GM06990 (cell line): ENCODE data around the gene KIF26B.

Experiments
- DNase-seq: peaks from one replicate; pipeline ENCODE4 v3.0.0-alpha.2; 2011; ENCODE audit not compliant: insufficient read length; ENCODE audit errors: extremely low read depth
- H3K27me3 ChIP-seq: replicated peaks from 2 replicates; pipeline ENCODE4 v1.6.0; 2011; ENCODE audit warnings: low read length; ENCODE audit not compliant: control insufficient read depth, insufficient read depth
- H3K36me3 ChIP-seq: 2 replicates; pipeline ENCODE4 v1.5.1; 2011; ENCODE audit warnings: low read length; ENCODE audit not compliant: control insufficient read depth, insufficient read depth
- H3K4me3 ChIP-seq: replicated peaks from 2 replicates; pipeline ENCODE4 v1.5.1; 2011; ENCODE audit warnings: low read depth, mild to moderate bottlenecking, control low read depth, low read length
- TF ChIP-seq, protein P1 (sequence below): IDR thresholded peaks from 2 replicates; pipeline ENCODE4 v1.5.1; 2011; ENCODE audit warnings: low read length, control low read depth, mild to moderate bottlenecking, inconsistent platforms; ENCODE audit not compliant: insufficient read depth, poor library complexity, severe bottlenecking

KIF26B gene

DNA sequence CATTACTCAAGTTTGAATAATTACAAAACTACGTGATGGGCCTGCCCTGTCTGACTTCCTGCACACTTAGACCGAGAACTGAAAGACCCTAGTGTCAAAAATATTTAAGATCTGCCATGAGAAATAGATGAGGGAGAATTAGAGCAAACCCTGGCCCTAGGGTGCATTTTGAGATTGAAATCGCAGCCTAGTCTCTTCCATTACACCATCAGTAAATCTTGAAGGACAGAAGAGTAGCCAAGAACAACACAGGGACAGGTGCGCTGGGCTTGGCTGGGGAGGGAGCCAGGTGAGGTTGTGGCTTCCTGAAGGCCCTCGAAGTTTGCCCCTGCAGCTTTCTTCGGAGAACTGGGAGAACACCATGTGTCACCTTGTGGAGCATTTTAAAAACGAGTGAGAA is 36.7 kb upstream of the KIF26B start:
- TF ChIP-seq, protein P1, sequence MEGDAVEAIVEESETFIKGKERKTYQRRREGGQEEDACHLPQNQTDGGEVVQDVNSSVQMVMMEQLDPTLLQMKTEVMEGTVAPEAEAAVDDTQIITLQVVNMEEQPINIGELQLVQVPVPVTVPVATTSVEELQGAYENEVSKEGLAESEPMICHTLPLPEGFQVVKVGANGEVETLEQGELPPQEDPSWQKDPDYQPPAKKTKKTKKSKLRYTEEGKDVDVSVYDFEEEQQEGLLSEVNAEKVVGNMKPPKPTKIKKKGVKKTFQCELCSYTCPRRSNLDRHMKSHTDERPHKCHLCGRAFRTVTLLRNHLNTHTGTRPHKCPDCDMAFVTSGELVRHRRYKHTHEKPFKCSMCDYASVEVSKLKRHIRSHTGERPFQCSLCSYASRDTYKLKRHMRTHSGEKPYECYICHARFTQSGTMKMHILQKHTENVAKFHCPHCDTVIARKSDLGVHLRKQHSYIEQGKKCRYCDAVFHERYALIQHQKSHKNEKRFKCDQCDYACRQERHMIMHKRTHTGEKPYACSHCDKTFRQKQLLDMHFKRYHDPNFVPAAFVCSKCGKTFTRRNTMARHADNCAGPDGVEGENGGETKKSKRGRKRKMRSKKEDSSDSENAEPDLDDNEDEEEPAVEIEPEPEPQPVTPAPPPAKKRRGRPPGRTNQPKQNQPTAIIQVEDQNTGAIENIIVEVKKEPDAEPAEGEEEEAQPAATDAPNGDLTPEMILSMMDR = no peak
- H3K27me3 ChIP-seq = no peaks in the 10 kb centered on the region
- no peak for DNase-seq
- H3K4me3 ChIP-seq = no peak overlapping the region
- no peaks in the 10 kb centered on the region for H3K36me3 ChIP-seq

DNA sequence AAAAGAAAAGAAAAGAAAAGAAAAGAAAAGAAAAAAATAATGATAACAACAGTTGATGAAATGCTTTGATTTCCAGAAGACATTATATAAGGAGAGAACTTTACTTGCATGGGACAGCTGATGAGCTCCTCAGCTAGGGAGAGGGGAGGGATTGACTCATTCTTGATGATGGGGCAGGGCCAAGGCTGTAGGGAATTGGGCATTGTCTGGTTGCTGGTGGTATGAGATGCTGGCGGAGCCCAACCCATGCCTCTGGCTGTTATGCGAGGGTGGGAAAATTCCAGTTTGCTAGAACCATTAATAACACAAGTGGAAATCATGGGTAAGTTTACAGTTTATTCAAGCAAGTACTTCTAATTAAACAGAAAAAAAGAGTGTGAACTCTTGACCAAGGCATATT is 36.0 kb upstream of the KIF26B start:
- no peaks in the 10 kb centered on the region for H3K27me3 ChIP-seq
- no peak for DNase-seq
- H3K36me3 ChIP-seq = no peaks in the 10 kb centered on the region
- H3K4me3 ChIP-seq = no peak overlapping the region
- TF ChIP-seq, protein P1 = no peak

DNA sequence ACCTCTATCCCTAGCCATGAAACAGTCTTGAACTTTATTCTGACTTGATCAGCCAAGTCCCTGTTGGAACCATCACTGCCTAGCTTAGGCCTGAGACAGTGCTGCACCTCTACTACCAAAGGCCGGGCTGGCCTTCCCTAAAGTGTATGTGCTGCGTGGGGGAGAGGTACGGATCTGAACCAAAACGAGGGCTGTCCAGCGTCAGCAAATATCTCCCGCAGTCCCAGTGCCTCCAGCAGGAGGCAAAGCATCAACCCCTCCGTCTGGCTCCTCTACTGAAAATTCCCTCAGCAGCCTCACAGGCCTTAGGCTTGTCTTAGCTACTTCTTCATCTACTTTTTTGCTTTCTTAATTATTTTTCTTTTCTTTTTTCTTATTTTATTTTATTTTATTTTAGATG is 33.3 kb upstream of the KIF26B start:
- Histone ChIP-seq H3K36me3 (no peaks in the 10 kb centered on the region), H3K27me3 (no peaks in the 10 kb centered on the region), H3K4me3 (no peak overlapping the region)
- no peak for DNase-seq
- TF ChIP-seq, protein P1 = no peak

DNA sequence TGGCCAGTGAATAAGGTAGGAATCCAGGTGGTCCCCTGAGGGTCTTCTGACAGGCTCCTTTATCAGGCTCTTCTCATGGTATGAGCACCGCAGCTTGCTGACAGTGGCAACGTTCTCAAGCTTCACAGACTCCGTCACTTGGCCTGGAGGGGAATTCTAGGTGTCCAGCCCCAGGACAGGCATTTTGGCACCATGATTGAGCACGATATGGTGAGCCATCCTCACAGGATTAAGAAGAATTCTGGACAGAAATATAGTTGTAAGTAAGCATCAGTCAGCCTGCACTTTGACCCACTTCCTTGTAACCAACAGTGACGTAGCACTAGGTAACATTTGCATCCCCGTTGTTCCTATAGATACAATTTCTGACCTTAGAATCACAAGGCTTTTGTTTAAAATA is 30.5 kb upstream of the KIF26B start:
- TF ChIP-seq, protein P1 = no peak
- DNase-seq = no peak
- no peaks in the 10 kb centered on the region for H3K36me3 ChIP-seq

DNA sequence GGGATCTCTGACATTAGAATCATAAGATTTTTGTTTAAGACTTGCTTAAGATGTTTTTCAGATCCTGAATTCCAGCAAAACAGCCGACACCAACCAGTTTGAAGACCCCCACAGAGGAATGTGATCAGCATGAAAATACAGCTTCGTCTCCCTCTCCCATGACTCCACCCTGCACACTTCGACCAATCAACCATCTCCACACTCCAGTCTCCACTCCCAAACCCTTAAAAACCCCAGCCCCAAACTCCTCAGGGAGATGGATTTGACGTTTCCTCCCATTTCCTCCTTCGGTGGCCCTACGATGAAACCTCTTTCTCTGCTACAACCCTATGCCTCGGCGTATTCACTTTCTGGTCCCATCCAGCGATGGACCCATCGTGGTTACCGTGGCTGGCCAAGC is 30.1 kb upstream of the KIF26B start:
- no peaks in the 10 kb centered on the region for H3K36me3 ChIP-seq
- TF ChIP-seq, protein P1 = no peak
- no peaks in the 10 kb centered on the region for H3K27me3 ChIP-seq
- H3K4me3 ChIP-seq = no peak overlapping the region
- DNase-seq = no peak

More for the DNA sequence above, 30.5 kb upstream of the KIF26B start:
- Histone ChIP-seq H3K4me3 (no peak overlapping the region), H3K27me3 (no peaks in the 10 kb centered on the region)

- no peaks in the 10 kb centered on the region for H3K27me3 ChIP-seq
- no peak for DNase-seq
Observed at GRCh38 chr1:245126530-245126929, 28.3 kb upstream of the KIF26B start.

More at GRCh38 chr1:245126530-245126929, 28.3 kb upstream of the KIF26B start:
- no peak overlapping the region for H3K4me3 ChIP-seq
- H3K36me3 ChIP-seq = no peaks in the 10 kb centered on the region
- TF ChIP-seq, protein P1 = no peak
